Measurements from ENCODE around the gene GRM2.

Gene GRM2

DNA sequence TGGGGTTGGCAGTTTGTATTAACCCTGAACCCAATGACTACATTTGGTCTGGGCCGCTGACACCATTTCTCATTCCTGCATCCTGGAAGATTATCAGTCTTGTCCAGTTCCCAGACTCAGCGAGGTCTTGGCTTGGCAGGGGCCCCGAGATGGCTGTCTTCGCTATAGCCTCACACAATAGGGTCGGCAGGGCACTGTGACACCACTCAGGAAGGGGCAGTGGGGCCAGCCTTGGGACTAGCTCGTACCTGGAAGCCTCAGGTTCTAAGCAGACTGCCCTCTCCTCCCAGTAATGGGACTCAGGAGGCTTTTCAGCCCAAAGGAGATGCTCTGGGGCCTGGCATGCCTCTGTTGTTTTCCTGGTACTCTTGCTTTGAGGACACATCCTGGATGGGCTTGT lies 26.7 kb upstream of the GRM2 start:
- no peak for DNase-seq (ENCODE audit: low read depth in 2 of 2)

DNA sequence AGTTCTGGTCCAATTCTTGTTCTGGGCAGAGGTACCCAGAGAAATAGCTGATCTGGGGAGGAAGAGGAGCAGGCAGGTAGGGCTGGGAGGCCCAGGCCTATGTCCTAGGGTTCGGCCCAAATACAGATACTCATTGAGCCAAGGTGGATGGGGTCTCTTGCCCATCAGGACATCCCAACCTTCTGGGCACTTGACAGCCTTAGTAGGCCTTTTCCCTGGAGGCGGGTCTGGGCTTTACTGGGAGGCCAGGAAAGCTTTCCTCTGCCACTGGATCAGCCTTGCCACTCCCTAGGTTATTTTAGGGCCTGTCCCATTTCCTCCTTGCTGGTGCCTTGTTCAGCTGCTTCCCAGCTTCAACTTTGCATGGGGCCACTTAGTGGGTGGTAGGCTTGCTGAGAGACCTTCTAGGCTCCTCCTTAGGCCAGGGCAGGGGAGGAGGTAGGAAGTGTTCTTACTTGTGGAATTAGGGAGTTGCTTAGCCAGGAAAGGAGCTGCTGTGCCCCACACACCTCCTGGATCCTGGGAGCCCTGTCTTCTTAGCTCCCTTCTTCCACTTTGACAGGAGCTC lies 26.1 kb upstream of the GRM2 start:
- no peak for DNase-seq (ENCODE audit: low read depth in 2 of 2)

DNA sequence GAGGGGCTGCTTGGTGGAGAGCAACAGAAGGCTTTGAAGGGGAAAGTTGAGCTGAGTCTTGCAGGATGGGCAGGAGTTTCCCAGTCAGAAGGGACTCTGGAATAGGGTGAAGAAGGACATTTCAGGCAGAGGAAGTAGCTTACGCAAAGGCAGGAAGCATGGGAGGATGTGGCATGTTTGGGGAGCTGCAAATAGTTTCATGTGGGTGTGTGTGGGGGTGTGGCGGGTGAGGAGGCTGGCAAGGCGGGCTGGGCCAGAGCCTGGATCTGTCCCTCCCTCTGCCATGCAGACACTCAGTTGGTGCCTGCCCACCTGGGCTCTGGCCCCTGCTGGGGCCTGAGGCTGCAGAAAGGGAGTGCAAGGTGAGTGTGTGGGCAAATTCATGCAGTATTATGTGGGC lies 25.4 kb upstream of the GRM2 start:
- no peak for DNase-seq (ENCODE audit: low read depth in 2 of 2)

DNA sequence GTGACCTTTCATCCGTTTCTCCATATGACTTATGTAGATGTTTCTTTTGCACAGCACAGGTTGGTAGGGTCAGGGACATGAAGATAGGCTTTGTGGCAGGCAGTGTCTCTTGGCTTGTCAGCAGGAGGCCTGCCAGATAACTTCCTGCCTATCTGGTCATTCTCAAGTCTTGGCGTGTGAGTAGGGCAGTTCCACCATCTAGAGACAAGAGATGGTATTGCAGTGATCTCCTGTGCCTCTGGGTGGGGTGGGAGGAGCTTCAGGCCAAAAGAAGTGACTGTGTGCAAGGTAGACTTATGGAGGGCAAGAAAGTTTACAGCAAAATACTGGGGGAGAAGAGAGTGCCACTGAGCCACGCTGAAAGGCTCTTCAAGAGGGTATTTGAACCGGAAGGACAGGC lies 24.8 kb upstream of the GRM2 start:
- peak; percentile 52 to 66 for DNase-seq (ENCODE audit: low read depth in 2 of 2)

DNA sequence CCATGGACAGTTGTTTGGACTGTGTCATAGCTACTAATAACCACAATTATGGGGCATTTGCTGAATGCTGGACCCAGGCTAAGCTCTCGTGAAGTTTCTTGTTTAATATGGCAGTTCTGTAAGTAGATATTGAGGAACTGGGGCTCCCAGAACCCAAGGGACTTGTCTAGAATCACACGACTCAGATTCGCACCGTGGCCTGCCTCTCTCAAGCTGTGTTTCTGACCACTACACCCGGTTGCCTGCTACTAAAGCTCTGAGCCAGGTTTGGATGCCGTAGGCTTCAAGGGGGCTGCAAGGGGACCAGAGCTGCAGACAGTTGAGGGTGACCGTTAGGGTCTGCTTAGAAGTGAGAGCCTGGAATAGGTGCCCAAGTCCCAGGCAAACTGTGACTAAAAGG lies 24.3 kb upstream of the GRM2 start:
- no peak for DNase-seq (ENCODE audit: low read depth in 2 of 2)

DNA sequence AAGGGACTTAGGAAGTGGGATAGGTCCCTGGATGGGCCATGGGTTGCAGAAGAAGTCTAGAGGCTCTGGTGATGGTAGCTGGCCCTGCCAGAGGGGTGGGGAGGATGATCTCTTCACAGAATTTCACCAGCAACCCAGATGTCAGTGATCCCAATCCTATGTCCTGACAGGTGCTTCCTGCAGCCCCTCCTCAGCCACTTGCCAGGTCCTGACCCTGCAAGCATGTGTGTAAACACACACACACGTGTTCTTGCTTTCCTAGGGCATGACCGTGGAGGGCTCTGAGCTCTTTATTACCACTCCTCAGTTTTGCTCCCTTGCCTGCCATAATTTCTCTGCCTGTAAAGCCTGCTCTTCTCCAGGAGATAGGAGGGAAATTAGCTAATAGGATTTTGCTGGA lies 23.3 kb upstream of the GRM2 start:
- DNase-seq (ENCODE audit: low read depth in 2 of 2) = no peak

DNA sequence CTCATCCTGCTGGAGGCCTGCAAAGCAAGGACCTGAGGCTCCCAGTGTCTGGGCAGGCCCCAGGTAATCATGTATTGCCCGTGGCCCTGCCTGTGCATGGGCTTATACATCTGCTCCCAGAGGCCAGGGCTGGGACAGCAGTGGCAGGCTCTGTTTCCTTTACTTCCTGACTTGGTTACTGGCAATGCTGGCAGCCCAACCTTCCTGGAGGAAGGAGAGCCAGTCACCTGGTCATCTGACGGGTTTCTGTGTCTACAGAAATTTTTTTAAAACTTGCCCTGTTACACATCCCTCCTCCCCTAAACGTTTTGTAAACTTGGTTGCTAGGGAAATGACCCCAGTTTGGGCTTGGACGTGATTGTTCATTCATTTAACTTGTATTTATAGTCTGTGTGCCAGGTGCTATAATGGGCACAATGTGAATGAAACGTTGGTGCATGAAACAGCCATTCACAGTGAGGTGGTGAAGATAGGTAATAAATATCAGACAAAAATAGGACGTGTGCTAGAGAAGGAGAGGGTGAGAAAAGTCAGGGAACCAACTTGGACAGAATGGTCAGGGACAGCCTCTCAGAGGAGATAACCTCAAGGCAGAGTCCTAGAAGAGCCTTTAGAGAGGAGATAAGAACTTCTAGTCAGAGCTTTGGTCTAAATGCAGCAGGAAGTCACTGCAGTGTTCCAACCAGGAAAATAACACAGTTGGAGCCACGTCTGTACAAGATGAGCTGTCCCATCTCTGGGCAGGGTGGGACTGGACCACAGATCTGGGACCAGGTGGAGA lies 21.7 kb upstream of the GRM2 start:
- no peak for DNase-seq (ENCODE audit: low read depth in 2 of 2)

DNA sequence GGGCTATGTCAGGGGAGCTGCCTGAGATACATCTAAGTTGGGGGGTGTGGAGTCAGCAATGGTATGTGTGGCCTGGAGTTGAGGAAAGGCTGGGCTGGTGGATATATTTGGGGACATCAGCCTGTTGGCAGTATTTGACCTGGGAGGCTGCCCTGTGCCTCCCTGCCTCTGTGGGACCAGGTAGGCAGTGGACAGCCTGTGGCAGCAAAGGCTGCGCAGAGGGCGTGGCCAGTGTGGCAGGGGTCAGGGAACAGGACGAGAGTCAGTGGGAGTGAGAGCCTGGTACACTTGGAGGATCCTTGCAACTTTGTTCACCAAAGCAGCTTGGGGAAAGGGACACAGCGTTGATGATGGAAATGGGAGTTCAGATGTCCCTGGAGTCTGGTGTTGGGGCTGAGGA lies 20.8 kb upstream of the GRM2 start:
- DNase-seq (ENCODE audit: low read depth in 2 of 2) = no peak

DNA sequence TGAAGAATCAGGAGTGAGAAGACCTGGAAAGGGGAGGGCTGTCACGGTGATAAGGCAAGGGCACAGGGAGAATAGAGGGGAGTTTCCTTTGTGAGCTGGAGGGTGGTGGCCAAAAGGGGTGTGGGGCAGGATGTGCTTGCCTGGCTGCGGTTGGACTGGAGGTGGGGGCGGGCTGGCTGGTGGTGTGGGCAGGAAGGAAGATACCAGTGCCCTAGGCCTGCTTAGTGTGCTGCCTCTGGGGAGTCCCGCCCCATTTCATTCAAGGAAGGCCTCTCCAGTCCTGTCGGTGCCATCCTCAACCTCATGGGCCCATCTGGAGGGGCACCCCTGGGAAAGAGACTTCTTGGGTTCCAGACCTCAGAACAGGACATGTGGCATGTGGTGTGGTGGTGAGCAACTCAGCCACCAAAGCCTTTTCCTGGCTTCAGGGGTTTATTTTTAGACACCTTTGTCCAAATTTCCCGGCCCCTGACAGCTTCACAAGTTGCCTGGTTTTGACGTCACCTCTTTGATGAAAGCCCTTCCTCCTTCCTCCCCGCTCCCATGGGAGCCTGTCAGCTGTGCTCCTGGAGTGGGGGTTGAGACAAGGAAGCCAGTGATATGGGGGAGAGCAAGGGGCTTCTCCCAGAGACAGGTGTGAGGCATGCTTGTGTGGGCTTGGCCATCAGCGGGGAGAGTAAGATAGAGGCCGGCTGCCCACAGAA lies 20.2 kb upstream of the GRM2 start:
- DNase-seq (ENCODE audit: low read depth in 2 of 2) = peak; percentile 67 to 73

DNA sequence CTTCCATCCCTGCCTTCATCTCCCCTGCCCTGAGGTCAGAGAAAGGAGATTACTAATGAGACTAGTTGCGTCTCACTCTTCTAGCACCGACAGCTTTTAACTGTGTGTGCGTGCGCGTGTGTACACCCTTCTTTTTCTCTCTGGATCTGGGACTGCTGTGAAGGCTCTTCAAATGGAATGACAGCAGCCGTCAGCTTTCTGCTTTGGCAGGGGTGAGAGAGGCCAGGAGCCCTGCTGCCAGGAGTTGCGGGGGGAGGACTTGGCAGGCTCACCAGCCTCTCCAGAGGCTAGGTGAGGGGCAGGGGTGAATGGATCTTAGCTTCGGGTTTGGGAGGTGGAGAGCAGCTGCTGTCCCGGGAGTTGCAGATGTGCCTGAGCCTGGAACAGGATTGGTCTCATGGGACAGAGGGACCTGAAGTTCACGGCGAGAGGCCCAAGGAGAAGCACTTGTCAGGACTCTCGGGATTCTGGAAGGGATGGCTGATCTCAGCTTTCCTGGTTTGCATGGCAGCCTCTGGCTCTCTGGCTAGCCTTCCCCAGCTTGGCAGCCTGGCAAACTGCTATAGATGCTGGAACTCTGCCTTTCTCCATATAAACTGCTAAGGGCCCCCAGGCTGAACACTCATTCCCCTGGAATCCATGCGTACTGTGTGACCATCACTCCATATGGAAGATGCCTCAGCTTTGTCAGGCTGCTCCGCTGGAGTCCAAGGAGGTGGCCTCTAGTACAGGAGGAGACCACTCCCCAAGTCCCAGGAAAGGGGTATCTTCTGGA lies 19.2 kb upstream of the GRM2 start:
- no peak for DNase-seq (ENCODE audit: low read depth in 2 of 2)

DNA sequence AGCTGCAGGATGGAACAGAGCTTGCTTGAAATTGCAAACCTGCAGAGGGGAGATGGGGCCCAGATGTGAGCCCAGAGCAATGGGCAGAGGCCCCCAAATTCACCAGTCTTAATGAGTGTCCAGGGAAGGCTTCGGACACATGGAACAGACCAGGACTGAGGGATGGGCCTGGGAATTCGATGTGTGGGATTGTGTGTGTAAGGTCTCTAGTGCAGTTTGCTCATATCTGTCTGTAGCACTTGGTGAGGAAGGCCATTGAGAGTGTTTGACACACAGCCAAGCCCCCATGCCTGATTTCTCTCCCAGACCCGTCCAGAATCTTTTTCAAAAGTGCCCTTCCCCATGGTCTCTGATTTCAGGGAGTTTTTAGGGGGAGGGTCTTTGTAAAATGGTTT lies 18.7 kb upstream of the GRM2 start:
- no peak for DNase-seq (ENCODE audit: low read depth in 2 of 2)

DNA sequence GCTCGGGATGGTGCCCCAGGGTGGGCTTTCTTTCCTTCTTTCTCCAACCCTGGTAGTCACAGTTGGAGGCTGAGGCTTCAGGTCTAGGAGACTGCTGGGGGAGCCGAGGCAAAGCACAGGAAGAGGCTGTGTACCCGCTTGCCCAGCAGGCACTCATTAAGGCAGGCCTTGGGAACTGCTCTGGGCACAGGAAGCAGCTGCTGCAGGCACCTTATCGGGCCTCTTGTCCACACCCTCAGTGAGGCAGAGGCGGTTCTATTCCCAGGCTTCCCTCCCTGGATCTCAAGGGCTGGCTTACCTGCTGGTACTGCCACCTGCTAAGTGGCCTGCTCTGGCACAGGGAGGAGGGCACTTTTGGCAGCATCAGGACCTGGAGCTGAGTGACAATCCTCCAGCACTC lies 15.8 kb upstream of the GRM2 start:
- DNase-seq (ENCODE audit: low read depth in 2 of 2) = no peak

DNA sequence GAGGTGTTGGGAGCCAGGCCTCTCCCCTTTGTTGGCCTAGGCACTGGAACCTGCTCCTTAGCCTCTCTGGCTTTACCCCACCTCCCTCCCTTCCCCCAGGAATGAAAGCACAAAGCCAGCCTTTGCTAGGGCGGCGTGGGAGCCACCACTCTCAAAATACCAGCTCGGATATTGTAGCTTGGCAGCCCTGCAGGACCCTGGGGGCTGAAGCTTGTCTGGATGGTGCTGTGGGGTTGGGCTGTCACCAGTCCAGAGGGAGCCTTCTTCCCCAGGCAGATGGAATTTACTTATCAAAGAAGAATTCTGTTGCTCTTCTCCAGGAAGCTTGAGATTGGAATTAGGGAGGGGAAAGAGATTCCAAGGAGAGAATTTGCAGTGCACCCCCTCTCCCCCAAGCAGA lies 14.9 kb upstream of the GRM2 start:
- DNase-seq (ENCODE audit: low read depth in 2 of 2) = no peak

DNA sequence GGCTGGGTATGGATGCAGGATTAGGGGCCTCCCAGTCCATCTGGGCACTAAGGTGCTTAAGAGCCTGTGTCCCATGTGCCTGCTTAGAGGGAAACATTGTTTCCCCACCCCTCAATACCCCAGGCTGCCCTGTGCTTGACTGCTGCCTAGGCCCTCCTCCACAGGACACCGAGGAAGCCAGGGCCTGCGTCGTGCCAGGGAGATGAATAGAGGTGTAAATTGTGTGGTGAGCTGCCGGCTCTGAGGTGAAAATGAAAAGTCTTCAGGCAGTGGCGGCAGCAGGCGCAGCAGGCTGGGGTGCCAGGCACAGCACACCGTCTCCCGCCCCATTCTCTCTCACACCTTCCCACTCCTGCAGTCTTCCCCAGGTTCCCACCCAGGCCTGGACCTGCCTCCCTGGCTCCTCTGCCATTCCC lies 13.9 kb upstream of the GRM2 start:
- DNase-seq (ENCODE audit: low read depth in 2 of 2) = no peak

DNA sequence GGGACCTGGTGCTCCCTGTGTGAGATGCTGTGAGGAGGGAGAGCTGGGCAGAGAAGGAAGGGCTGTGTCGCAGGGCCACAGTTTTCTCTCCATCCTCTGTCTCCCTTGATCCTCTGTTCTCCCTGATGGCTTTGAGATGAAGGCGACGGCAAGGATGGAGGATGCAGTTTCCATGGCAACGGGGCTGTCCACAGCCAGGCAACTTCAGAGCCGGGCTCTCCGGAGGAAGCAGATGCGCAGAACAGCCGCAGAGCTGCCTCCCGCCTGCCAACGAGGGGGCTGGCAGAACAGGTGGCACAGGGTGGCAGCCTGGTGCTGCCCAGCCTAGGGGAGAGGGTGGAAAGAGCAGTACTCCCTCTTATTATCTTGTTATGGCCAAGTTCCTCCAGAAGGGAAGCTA lies 9.9 kb upstream of the GRM2 start:
- no peak for DNase-seq (ENCODE audit: low read depth in 2 of 2)

DNA sequence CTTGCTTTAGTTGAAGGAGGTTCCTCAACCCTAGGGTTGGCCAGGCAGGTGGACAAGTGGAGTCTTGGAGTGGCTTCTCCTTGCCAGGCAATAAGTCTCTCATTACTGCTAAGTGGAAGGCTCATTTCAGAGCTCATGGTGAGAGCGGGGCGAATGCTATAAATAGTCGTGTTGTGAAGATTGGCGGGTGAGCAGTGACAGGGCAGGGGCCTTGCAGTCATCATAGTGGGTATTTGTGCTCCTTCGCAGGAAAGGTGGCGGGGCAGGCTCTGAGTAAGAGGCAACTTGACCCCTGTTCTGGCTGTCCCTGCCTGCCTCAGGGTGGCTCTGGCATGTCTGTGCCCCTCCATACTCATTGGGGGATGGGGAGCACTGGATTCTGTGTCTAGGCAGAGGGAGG lies 8.7 kb upstream of the GRM2 start:
- no peak for DNase-seq (ENCODE audit: low read depth in 2 of 2)

DNA sequence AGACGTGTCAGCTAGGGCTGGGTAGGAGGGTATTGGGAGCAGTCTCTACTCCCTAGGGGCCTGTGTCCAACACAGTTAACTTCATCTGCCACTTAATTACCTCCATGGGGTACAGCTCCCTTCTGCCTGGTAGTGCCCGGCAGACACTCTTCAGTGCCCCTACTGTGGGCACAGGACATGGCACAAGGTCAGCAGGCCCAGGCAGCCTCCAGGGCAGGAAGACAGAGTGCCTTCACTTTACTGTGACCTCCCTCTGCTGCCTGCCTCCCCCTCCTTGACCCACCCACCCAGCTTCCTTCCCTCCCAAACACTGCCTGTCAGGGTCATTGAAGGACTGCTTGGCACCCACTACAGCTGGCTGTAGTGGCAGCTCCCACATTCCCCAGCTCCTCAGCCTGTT lies 6.5 kb upstream of the GRM2 start:
- no peak for DNase-seq (ENCODE audit: low read depth in 2 of 2)

DNA sequence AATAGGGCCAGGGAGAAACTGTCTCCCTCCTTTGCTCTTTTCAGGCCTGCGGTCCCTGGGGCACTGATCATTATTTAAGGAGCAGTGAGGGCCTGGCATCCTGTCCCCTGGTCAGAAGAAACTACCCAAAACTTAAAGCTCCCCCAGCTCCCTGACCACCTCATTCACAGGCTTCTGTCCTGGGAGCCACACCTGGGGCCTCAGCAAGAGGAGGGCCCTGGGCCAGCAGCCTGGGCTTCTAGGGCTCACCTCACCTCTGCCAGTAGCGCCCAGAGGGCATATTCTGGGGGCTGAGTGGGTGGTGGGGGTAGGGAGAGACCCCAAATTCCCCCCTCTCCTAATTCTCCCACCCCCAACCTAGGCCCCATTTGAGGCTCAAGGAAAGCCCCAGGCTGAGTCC lies 4.7 kb upstream of the GRM2 start:
- DNase-seq (ENCODE audit: low read depth in 2 of 2) = no peak

DNA sequence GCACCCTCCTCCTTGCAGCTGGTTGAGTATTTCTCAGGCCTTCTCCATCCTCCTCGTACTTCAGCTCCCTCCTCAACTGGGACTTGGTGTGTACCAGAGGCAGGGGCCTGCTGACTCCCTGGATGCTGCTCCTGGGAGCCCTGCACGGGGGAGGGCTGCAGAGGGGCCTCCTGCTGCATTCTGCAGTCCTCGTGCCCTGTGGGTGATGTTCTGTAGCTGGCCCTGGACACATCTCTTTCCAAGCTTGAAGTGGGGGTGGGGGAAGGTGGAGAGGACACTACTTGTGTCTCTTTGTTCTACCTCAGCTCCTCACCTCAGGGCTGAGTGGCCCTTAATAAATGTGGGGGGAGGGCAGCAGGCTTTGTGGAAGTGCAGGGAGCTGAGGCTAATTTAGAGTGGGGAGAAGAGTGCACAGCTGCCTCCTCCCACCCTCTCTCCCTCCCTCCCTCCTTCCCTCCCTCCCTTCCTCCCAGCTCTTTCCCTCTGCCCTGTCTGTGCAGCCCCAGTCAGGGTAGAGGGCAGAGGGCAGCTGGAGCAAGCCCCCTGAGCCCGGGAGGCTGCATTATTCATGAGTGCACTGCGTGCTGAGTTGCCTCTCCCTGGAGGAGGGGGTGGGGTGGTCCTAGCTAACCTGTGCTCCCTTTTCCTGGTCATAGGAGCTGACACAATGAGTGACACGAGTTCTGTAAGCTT lies 3.7 kb upstream of the GRM2 start:
- DNase-seq (ENCODE audit: low read depth in 2 of 2) = no peak

DNA sequence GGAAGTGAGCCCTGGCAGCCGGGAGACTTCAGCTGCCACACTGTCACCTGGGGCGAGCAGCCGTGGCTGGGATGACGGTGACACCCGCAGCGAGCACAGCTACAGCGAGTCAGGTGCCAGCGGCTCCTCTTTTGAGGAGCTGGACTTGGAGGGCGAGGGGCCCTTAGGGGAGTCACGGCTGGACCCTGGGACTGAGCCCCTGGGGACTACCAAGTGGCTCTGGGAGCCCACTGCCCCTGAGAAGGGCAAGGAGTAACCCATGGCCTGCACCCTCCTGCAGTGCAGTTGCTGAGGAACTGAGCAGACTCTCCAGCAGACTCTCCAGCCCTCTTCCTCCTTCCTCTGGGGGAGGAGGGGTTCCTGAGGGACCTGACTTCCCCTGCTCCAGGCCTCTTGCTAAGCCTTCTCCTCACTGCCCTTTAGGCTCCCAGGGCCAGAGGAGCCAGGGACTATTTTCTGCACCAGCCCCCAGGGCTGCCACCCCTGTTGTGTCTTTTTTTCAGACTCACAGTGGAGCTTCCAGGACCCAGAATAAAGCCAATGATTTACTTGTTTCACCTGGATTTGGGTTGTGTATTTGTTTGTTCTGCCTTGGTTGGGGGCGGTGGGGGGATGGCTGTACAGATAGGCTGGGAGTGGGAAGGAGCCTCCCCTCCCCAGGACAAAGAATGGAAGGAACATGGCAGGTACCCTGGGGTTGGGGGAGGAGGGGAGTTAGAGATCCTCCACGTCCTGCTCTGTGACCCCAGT lies 2.9 kb upstream of the GRM2 start:
- no peak for DNase-seq (ENCODE audit: low read depth in 2 of 2)

DNA sequence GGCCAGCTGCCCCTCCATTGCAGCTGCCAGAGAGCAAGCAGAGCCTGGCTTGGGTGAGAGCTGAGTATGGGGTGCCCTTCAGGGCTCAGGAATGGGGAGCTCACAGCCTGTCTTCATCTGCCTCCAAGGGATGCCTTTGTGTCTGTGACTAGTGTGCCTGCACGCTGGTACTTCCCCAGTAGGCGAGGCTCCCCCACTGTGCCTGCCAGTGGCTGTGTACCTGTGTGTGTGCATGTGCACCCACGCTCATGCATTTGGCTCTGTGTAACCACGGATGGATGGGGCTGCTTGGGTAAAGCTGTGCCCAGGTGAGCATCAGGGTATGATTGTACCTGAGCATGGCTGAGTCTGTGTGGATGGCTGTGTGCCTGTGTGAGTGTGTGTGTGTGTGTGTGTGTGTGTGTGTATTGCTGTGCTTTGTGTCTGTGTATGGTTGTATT lies 2.3 kb upstream of the GRM2 start:
- DNase-seq (ENCODE audit: low read depth in 2 of 2) = no peak
